ENCODE measurements around the gene LOC101059915.

The LOC101059915 gene

GRCh38 chrX:71619986-71620385 lies 47.4 kb upstream of the LOC101059915 start:
- ATAC-seq (no peak), DNase-seq (no peak)
- Histone ChIP-seq H3K36me3 (no peaks in the 10 kb centered on the region), H3K4me3 (no peak overlapping the region), H3K27ac (no peak overlapping the region), H3K9me3 (no peaks in the 10 kb centered on the region), H3K27me3 (ENCODE audit: low read depth) (no peaks in the 10 kb centered on the region), H3K4me1 (peaks cover 21% of the 10 kb centered on the region)
- TF ChIP-seq, protein P1, sequence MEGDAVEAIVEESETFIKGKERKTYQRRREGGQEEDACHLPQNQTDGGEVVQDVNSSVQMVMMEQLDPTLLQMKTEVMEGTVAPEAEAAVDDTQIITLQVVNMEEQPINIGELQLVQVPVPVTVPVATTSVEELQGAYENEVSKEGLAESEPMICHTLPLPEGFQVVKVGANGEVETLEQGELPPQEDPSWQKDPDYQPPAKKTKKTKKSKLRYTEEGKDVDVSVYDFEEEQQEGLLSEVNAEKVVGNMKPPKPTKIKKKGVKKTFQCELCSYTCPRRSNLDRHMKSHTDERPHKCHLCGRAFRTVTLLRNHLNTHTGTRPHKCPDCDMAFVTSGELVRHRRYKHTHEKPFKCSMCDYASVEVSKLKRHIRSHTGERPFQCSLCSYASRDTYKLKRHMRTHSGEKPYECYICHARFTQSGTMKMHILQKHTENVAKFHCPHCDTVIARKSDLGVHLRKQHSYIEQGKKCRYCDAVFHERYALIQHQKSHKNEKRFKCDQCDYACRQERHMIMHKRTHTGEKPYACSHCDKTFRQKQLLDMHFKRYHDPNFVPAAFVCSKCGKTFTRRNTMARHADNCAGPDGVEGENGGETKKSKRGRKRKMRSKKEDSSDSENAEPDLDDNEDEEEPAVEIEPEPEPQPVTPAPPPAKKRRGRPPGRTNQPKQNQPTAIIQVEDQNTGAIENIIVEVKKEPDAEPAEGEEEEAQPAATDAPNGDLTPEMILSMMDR (IDR thresholded peaks at IDR 0.05), result no peak
- intact Hi-C loops (cut with DNase I), result no loop called here

DNA sequence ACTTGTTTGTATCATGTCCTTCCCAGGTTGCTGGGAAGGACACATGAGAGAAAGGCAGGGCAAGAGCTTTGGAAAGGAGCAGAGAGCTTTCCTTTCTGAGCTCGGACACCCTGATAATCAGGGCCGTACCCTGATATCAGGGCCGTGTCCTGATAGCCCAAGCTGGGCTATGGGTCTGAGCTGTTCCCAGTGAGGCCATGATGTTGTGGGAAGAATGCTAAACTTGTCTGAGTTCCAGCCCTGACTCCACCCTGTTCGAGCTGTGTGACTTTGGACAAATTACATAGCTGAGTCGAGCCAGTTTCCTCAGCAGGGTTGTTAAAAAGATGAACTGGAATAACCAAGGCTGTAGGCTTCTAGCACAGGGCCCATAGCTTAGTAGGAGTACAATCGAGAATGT lies 45.7 kb upstream of the LOC101059915 start:
- TF ChIP-seq, protein P1 (IDR thresholded peaks at IDR 0.05), result no peak
- intact Hi-C loops (cut with DNase I), result no loop called here
- H3K4me3 ChIP-seq, result no peak overlapping the region
- H3K27ac ChIP-seq, result no peak overlapping the region
- peak in 1 of 2 donors; percentile 17 for ATAC-seq
- no peaks in the 10 kb centered on the region for H3K9me3 ChIP-seq
- peaks cover 21% of the 10 kb centered on the region for H3K4me1 ChIP-seq
- no peak for DNase-seq
- no peaks in the 10 kb centered on the region for H3K27me3 ChIP-seq (ENCODE audit: low read depth)
- H3K36me3 ChIP-seq, result no peaks in the 10 kb centered on the region

GRCh38 chrX:71622032-71622575 lies 45.2 kb upstream of the LOC101059915 start:
- TF ChIP-seq, protein P1 (IDR thresholded peaks at IDR 0.05), result no peak
- H3K27me3 ChIP-seq (ENCODE audit: low read depth), result no peaks in the 10 kb centered on the region
- DNase-seq (no peak), ATAC-seq (no peak)
- H3K36me3 ChIP-seq, result no peaks in the 10 kb centered on the region
- peak overlapping the region; percentile 76 for H3K27ac ChIP-seq
- intact Hi-C loops (cut with DNase I), result no loop called here
- H3K9me3 ChIP-seq, result no peaks in the 10 kb centered on the region
- H3K4me3 ChIP-seq, result no peak overlapping the region
- peaks cover 21% of the 10 kb centered on the region for H3K4me1 ChIP-seq

GRCh38 chrX:71622576-71623450 lies 44.5 kb upstream of the LOC101059915 start:
- peak overlapping the region; percentile 76 for H3K27ac ChIP-seq
- TF ChIP-seq, protein P1 (IDR thresholded peaks at IDR 0.05), result peak; percentile 37
- H3K36me3 ChIP-seq, result no peaks in the 10 kb centered on the region
- H3K4me3 ChIP-seq, result no peak overlapping the region
- H3K4me1 ChIP-seq, result peaks cover 21% of the 10 kb centered on the region
- ATAC-seq (peak; percentile 91 to 93), DNase-seq (peak; percentile 81)
- intact Hi-C loops (cut with DNase I), result no loop called here
- no peaks in the 10 kb centered on the region for H3K9me3 ChIP-seq
- H3K27me3 ChIP-seq (ENCODE audit: low read depth), result no peaks in the 10 kb centered on the region

DNA sequence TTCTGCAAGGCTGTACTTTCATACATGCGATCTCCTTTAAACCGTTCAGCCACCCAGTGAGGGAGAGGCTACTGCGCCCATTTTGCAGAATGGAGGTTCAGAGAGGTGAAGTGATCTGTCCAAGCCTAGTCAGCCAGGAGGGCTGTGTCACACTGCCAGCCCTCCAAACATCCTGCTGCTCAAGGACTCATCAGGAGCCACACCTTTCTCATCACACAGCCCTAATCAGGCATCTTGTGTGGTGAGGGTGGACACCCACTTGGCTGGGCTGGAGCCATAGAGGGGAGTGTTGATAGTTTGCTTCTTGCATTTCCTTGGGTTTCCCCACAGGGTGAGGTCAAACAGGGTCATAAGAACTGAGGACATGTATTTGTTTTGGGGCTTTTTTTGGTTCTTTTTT lies 43.6 kb upstream of the LOC101059915 start:
- Histone ChIP-seq H3K27me3 (ENCODE audit: low read depth) (no peaks in the 10 kb centered on the region), H3K4me1 (peaks cover 21% of the 10 kb centered on the region), H3K27ac (no peak overlapping the region), H3K4me3 (no peak overlapping the region), H3K36me3 (no peaks in the 10 kb centered on the region), H3K9me3 (no peaks in the 10 kb centered on the region)
- TF ChIP-seq, protein P1 (IDR thresholded peaks at IDR 0.05), result no peak
- ATAC-seq, result no peak
- DNase-seq, result no peak
- intact Hi-C loops (cut with DNase I), result no loop called here

Data from lower lobe of right lung (tissue), 2 donors.